ENCODE data around the gene IL17F.

DNA sequence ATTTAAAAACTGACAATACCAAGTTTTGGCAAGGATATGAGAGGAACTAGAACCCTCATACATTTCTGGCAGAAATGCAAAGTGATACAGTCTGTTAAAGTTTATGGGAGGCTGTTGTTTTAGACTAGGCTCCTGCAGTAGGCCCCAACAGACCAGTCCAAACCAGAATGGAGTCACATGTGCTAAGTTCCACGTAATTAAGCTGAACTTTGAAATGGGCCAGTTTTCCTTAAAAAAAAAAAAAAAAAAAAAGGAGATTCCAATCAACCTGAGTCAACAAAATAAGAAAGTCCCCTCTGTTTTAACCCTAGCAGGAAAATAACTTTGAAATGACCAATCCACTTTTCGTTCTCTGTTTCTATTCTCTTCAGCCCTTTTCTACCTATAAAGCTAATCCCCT is 26.5 kb downstream of the IL17F start:
- TF ChIP-seq, protein P1, sequence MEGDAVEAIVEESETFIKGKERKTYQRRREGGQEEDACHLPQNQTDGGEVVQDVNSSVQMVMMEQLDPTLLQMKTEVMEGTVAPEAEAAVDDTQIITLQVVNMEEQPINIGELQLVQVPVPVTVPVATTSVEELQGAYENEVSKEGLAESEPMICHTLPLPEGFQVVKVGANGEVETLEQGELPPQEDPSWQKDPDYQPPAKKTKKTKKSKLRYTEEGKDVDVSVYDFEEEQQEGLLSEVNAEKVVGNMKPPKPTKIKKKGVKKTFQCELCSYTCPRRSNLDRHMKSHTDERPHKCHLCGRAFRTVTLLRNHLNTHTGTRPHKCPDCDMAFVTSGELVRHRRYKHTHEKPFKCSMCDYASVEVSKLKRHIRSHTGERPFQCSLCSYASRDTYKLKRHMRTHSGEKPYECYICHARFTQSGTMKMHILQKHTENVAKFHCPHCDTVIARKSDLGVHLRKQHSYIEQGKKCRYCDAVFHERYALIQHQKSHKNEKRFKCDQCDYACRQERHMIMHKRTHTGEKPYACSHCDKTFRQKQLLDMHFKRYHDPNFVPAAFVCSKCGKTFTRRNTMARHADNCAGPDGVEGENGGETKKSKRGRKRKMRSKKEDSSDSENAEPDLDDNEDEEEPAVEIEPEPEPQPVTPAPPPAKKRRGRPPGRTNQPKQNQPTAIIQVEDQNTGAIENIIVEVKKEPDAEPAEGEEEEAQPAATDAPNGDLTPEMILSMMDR (IDR thresholded peaks at IDR 0.05), result no peak
- TF ChIP-seq POLR2AphosphoS5 (IDR thresholded peaks at IDR 0.05), result no peak
- no peak for TF ChIP-seq POLR2A (IDR thresholded peaks at IDR 0.05)
- TF ChIP-seq EP300 (IDR thresholded peaks at IDR 0.05), result no peak
